ENCODE measurements around the gene ANAPC1. TPM values are rescaled to one million over a fixed set of nuclear protein-coding genes. Genes with fewer than 3 reads are reported as not detected.
"Not testable (repeated sequence)": the region's sequence is repeated elsewhere in the genome, so short reads cannot be mapped to it uniquely, and the experiment has no call there.

ANAPC1 gene
- total and polyA plus RNA-seq, 9 of the 15 experiments (the other 6 are each of a cell fraction or from before 2014, with no cell fraction given): 14.0 to 126 (median 78.2) TPM

DNA sequence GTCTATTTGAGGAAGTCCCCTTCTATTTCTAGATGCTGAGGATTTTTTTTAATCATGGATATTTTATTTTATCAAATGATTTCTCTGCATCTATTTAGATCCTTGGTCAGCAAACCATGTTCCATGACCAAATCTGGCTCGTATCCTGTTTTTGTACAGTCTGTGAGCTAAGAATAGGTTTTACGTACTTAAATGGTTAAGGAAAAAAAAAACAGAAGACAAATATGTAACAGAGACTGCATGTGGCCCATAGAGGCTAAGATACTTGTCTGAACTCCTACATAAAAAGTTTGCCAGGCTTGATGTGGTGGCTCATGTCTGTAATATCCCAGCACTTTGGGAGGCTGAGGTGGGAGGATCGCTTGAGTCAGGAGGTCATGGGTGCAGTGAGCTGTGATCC lies 31.4 kb downstream of the ANAPC1 start:
- H4K20me1 ChIP-seq (replicated peaks; ENCODE audit: control insufficient read depth, insufficient read depth, low read length); DNase-seq (ENCODE audit: extremely low read depth in 1 of 4, low spot score in 3 of 4); CTCF ChIA-PET (ENCODE audit: low intra/inter-chr PET ratio); H3K4me3 ChIP-seq; H3K9me3 ChIP-seq (replicated peaks; ENCODE audit: control insufficient read depth, insufficient read depth, low read depth, low read length); H3K79me2 ChIP-seq (ENCODE audit: control insufficient read depth, insufficient read depth, low read length); H3K27me3 ChIP-seq (ENCODE audit: control insufficient read depth in 2 of 2, insufficient read depth in 2 of 2, low read length in 2 of 2); POLR2A ChIA-PET; H2AFZ ChIP-seq (ENCODE audit: low read depth, low read length); H3K4me1 ChIP-seq (replicated peaks in 1 of 2; ENCODE audit: control insufficient read depth in 2 of 2, insufficient read depth in 2 of 2, low read length in 2 of 2); H3K9me1 ChIP-seq (ENCODE audit: control insufficient read depth, insufficient read depth, low read length); FAIRE-seq; H3K4me2 ChIP-seq (ENCODE audit: insufficient read depth, low read length); H3K9ac ChIP-seq (ENCODE audit: insufficient read depth in 1 of 2, low read depth in 2 of 2, low read length in 2 of 2); intact Hi-C loops (cut with micrococcal nuclease); H3K27ac ChIP-seq (ENCODE audit: extremely low read depth, low read depth, low read length); in situ Hi-C loops (cut with MboI); BruUV-seq (replicated peaks); ATAC-seq: not testable (repeated sequence)
- WGBS (ENCODE audit: insufficient coverage, low coverage, missing lambda C conversion rate): 100% methylated on average over 2 of the region's 3 CpGs
- H3K36me3 ChIP-seq (ENCODE audit: control insufficient read depth, insufficient read depth, low read length): peaks cover 39% of the 10 kb centered on the region; the same call in 1 of the 3 replicates

DNA sequence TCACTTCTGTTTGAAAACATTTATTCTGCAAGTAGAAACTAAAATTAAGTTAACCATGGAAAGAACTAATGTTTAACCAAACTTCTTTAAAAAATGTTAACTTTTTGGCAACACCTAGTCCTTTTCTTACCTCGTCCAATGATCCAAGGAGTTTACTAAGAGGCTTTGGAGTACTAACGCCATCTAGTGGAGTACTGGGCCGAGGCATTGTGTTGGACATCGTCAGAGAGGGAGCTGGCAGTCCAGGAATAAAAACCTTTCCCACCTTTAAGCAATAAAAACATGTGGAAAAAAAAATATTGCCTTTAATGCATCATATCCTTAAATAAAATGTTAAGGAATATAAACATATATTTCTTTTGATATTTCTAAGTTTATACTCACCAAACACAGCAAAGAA lies 33.3 kb downstream of the ANAPC1 start:
- H3K9me1 ChIP-seq (ENCODE audit: control insufficient read depth, insufficient read depth, low read length); BruUV-seq (replicated peaks); H3K79me2 ChIP-seq (ENCODE audit: control insufficient read depth, insufficient read depth, low read length); FAIRE-seq; H4K20me1 ChIP-seq (replicated peaks; ENCODE audit: control insufficient read depth, insufficient read depth, low read length); H3K27me3 ChIP-seq (ENCODE audit: control insufficient read depth in 2 of 2, insufficient read depth in 2 of 2, low read length in 2 of 2); H2AFZ ChIP-seq (ENCODE audit: low read depth, low read length); CTCF ChIA-PET (ENCODE audit: low intra/inter-chr PET ratio); H3K4me2 ChIP-seq (ENCODE audit: insufficient read depth, low read length); H3K27ac ChIP-seq (ENCODE audit: extremely low read depth, low read depth, low read length); in situ Hi-C loops (cut with MboI); POLR2A ChIA-PET; H3K4me3 ChIP-seq; H3K9me3 ChIP-seq (replicated peaks; ENCODE audit: control insufficient read depth, insufficient read depth, low read depth, low read length); H3K9ac ChIP-seq (ENCODE audit: insufficient read depth in 1 of 2, low read depth in 2 of 2, low read length in 2 of 2); intact Hi-C loops (cut with micrococcal nuclease); H3K4me1 ChIP-seq (replicated peaks in 1 of 2; ENCODE audit: control insufficient read depth in 2 of 2, insufficient read depth in 2 of 2, low read length in 2 of 2): not testable (repeated sequence)
- H3K36me3 ChIP-seq (ENCODE audit: control insufficient read depth, insufficient read depth, low read length): peaks cover 35% of the 10 kb centered on the region; the same call in 1 of the 3 replicates
- ATAC-seq: peak; percentile 91
- peak in 1 of 4 experiments; percentile 39 for DNase-seq (ENCODE audit: extremely low read depth in 1 of 4, low spot score in 3 of 4)
- 20% methylated on average over 2 of the region's 4 CpGs for WGBS (ENCODE audit: insufficient coverage, low coverage, missing lambda C conversion rate)
- TF ChIP-seq, protein P1, sequence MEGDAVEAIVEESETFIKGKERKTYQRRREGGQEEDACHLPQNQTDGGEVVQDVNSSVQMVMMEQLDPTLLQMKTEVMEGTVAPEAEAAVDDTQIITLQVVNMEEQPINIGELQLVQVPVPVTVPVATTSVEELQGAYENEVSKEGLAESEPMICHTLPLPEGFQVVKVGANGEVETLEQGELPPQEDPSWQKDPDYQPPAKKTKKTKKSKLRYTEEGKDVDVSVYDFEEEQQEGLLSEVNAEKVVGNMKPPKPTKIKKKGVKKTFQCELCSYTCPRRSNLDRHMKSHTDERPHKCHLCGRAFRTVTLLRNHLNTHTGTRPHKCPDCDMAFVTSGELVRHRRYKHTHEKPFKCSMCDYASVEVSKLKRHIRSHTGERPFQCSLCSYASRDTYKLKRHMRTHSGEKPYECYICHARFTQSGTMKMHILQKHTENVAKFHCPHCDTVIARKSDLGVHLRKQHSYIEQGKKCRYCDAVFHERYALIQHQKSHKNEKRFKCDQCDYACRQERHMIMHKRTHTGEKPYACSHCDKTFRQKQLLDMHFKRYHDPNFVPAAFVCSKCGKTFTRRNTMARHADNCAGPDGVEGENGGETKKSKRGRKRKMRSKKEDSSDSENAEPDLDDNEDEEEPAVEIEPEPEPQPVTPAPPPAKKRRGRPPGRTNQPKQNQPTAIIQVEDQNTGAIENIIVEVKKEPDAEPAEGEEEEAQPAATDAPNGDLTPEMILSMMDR (IDR thresholded peaks at IDR 0.05 in 2 of 3, conservative IDR thresholded peaks at IDR 0.05 in 1 of 3; ENCODE audit: insufficient read depth in 2 of 3, low read depth in 1 of 3, low read length in 3 of 3): peak; percentile 18 to 27 (median 22); a peak in 1 of 6 replicates

- H3K9me1 ChIP-seq (ENCODE audit: control insufficient read depth, insufficient read depth, low read length); intact Hi-C loops (cut with micrococcal nuclease); CTCF ChIA-PET (ENCODE audit: low intra/inter-chr PET ratio); H4K20me1 ChIP-seq (replicated peaks; ENCODE audit: control insufficient read depth, insufficient read depth, low read length); BruUV-seq (replicated peaks); H3K27me3 ChIP-seq (ENCODE audit: control insufficient read depth in 2 of 2, insufficient read depth in 2 of 2, low read length in 2 of 2); FAIRE-seq; ATAC-seq; H3K4me1 ChIP-seq (replicated peaks in 1 of 2; ENCODE audit: control insufficient read depth in 2 of 2, insufficient read depth in 2 of 2, low read length in 2 of 2); DNase-seq (ENCODE audit: extremely low read depth in 1 of 4, low spot score in 3 of 4); H3K79me2 ChIP-seq (ENCODE audit: control insufficient read depth, insufficient read depth, low read length); H3K27ac ChIP-seq (ENCODE audit: extremely low read depth, low read depth, low read length); H3K4me3 ChIP-seq; POLR2A ChIA-PET; H2AFZ ChIP-seq (ENCODE audit: low read depth, low read length); H3K4me2 ChIP-seq (ENCODE audit: insufficient read depth, low read length); H3K9ac ChIP-seq (ENCODE audit: insufficient read depth in 1 of 2, low read depth in 2 of 2, low read length in 2 of 2); H3K9me3 ChIP-seq (replicated peaks; ENCODE audit: control insufficient read depth, insufficient read depth, low read depth, low read length); in situ Hi-C loops (cut with MboI): not testable (repeated sequence)
- H3K36me3 ChIP-seq (ENCODE audit: control insufficient read depth, insufficient read depth, low read length): peaks cover 37% of the 10 kb centered on the region; the same call in 2 of the 3 replicates
- WGBS (ENCODE audit: insufficient coverage, low coverage, missing lambda C conversion rate): 65% methylated on average over 2 of the region's 3 CpGs
Measured at GRCh38 chr2:111839625-111840282, 44.2 kb downstream of the ANAPC1 start.

Data from K562 (cell line).